HG03139 (cell line): ENCODE measurements around the gene DAAM1.

Experiments
- ATAC-seq: cut with Tn5 transposase; IDR thresholded peaks from one replicate; pipeline ENCODE4 v1.9.1; 2021; ENCODE audit not compliant: unreplicated experiment

DAAM1 gene

DNA sequence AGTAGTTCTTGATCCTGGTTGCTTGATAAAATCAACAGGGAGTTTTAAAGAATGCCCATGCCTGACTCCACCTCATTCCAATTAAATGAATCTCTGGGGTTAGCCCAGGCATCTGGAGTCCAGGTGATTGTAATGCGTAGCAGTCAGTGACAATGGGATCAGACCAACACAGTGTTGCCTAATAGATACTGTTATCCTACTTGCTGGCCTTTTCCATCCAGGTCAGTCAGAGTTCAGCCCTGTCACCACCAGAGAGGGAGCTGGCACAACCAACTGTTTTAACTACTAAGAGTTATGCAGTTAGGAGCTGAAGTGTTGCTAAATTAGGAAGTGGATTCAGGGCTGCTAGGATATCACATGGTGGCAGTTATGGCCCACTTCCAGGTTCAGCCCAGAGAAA lies 169.6 kb downstream of the DAAM1 start:
- ATAC-seq: no peak

DNA sequence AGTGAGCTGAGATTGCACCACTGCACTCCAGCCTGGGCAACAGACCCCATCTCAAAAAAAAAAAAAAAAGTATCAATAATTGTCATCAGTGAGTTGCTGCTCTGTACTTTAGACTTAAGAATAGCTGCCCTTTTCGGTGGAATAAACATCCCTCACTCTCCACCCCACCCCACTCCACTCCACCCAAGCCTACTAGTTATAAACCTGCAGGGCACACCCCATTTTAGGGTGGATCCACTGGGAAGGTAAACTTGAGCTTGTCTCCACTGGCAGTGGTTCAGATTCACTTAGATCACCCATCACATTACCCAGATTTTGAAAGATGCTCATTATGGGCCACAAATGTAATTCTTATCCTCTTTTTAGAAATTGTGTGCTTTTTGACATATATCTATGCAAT lies 170.3 kb downstream of the DAAM1 start:
- ATAC-seq: no peak

DNA sequence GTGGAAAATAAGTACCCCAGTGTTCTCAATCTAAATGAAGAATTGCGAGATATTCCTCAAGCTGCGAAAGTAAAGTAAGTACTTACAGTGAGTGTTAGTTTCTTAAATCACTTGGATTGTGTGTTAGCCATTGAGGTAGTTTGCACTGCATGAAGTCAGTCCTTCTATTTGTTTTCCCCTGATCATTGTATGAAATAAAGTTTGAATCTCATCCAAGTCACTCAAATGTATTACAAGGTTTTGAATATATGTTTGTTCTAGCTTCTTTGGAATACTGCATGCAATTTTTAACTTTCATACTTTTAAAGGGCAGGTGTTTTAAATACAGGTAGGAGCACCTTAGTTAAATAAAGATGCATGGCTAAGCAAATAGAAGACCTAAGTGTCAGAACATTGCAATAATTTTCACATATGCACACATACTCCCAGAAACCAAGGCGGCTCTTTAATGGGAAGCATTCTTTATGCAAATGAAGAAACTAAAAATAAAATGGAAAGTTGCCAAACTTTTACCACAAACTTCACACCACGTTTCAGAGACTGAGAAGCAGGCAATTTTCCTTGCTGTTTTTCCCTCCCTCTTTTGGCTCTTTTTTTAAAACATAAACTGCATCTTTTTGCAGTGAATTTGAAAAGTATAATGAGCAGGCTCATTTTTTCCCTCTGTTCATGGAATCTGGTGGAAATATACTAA lies 171.1 kb downstream of the DAAM1 start:
- ATAC-seq: no peak

DNA sequence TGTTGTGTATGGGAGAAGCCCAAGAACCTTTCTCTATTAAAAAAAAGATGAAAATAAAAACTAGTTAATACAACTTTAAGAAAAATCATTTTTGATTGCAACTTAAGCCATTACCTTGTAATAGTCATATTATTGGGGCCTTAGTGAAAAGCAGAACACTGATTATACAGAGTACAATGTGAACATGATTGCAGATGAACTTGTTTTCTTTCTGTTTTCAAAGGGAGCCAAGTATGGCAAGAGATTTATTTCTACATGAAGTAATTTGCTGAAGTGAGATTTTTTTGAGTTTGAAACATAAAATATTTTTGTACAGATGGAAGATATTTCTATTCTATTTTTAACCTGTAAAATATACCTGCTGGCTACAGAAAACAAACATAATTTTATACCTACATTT lies 171.8 kb downstream of the DAAM1 start:
- ATAC-seq: no peak

DNA sequence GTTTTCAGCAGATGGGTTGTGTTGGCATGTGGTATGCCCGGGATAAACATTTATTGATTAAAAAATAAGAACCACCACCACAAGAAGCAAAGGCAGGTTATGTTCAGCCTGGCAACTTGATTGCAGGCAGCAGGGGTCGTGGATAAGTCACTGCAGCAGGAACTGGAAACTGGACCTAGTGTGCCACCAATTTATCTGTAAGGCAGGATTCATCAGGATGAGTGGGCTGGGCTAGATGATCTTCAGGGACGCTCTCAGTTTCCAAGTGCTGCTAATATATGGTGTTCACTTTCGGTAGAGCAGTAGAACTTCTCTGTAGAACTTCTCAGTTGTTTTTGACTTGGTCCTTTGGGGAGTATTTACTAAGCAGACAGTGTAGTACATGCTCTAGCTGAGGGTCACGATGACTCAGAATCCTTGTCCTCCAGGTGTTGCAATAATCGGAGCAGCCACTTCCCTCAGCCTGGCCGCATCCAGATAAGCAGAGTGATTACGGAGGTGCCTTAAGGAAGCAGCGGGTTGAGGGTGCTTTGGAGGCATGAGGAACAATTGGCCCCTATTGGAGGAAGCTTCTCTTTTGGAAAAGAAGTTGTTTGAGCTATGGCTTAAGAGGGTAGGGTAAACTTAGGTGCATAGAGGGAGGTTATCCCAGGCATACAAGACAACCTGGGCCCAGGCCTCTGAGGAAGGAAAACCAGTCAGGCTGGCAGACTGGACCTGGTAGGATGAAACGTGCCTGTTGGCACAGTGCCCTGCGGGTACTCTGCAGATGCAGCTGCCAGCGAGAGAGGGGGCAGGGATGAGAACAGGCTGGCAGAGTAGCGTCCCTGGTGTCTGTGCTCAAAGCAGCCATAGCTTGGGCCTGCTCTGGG lies 172.7 kb downstream of the DAAM1 start:
- ATAC-seq: no peak

DNA sequence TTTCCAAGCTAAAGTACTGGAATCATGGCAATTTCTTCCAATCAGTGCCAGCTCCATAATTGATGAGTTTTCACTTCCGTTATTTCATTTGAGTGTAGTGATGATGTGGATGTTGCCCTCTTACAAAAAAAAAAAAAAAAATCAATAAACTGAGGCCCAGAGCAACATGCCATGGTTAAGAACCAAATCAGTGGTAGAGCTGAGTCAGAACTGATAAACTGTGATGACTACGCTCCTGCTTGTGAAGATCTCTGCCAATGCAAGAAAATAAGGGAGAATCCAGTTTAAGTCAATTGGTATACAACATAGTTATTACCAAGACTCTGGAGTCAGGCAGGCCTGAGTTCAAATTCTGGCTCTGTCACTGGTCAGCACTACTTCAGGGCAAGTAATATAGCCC lies 174.0 kb downstream of the DAAM1 start:
- ATAC-seq: no peak

DNA sequence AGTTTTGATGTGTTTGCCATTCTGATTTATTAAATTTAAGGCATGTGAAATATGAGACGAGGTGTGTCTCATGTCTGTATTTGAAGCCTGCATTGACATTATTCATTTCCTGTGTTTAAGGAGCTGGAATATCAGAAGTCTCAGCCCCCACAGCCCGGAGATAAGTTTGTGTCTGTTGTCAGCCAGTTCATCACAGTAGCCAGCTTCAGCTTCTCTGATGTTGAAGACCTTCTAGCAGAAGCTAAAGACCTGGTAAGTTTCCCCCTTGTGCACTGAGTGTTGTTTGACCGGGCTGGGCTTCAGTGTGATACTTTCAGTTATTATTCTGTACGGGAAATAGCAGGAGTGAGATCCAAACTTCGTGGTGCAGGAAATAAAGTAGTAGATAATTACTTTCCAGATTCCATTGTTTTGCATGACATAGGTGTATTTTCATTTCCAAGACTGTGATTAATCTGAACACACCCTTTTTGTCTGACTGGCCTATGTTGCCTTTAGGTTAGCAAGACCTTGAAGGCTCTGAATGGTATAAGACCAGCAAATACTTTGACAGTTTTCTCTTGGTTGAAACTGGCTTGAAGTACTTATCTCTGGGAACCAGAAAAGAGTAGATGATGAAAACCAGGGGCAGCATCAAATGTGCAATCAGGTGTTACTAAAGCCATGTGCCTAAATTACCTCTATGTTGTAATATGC lies 175.2 kb downstream of the DAAM1 start:
- ATAC-seq: no peak

DNA sequence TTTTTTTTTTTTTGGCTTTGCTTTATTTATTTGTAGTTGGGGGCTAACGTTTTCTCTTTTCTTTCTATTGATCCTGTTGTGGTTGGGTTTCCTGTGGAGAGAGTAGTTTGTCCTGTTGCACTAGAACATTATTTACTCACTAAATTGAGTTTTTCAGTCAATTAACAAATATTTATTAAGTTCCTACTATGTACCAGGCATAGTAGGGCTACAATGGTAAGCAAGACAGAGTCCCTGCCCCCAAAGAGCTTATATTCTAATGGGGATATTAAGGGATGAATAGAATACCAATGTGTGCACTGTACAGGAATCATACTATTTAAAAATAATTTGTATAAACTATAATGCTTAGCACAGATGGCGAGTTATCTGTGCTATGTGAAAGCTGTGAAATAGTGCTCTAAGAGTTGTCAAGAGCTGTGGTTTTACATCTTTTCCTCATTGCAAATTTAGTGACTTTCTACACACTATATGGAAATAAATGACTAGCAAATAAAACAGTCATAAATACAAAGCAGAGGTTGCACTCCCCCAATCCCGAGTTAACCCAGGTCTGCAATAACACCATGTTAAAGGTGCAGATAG lies 181.8 kb downstream of the DAAM1 start:
- ATAC-seq: no peak

DNA sequence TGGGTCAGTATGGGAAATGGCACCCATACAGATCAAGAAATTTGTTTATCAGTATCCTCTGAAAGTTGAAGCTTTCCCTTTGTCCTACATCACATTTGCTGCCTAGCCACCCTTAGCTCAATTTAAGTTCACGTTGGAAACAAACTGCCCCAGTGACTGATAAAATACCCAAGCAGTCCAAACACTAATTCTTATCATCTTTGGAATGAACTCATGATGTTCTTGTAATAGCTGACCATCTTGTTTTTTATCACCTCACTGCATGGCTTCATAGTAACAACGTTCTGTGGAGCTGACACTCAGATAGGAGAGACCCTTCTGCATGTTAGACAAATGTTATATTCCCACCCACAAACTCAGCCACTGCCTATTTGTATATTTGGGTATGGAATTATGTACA lies 183.3 kb downstream of the DAAM1 start:
- no peak for ATAC-seq

DNA sequence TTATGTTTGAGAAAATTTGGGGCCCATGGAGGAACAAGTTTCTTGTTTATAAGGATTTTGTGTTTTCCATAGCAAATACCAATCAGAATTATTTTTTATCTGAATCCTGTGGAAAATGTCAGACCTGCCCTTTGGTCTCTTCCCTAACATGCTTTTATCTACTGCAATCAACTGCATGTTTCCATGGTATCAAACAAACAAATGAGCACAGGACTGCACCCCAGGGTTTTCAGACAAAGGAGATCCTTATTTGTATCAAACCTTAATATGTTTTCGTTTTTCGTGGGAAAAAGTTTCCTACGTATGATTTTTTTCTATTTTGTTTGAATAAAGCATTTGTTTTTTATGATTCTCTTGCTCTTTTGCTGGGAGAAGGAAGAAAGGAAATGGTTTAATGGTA lies 185.6 kb downstream of the DAAM1 start:
- no peak for ATAC-seq

DNA sequence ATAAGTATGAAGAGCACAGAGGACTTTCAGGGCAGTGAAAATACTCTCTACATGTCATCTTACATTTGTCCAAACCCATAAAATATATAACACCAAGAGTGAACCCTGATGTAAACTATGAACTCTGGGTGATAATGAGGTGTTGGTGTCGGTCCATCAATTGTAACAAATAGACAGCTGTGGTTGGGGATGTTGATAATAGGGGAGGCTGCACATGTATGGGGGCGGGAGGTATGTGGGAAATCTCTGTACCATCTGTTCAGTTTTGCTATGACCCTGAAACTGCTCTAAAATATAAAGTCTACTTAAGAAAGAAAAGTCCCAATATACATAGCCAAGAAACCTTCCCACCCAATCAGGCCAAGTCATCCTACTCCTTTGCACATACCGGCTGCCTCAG lies 188.2 kb downstream of the DAAM1 start:
- ATAC-seq: no peak

DNA sequence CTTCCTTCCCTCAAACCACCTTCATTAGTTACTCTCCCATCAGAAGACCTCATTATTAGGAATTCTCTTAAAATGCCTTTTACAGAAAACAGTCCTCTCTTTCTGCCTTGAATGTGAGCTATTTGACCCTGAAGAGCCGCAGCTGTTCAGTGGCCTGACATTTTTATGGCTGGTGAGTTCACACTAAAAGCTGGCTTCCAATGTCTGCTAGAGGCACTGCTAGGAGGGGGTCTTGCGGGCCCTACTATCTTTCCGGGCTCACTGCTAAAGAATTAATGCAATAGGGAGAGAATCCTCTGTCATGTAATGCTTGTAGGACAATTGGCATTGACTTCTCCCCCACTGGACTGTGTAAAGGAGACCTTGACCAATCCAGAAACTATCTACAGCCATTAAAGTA lies 189.0 kb downstream of the DAAM1 start:
- no peak for ATAC-seq

DNA sequence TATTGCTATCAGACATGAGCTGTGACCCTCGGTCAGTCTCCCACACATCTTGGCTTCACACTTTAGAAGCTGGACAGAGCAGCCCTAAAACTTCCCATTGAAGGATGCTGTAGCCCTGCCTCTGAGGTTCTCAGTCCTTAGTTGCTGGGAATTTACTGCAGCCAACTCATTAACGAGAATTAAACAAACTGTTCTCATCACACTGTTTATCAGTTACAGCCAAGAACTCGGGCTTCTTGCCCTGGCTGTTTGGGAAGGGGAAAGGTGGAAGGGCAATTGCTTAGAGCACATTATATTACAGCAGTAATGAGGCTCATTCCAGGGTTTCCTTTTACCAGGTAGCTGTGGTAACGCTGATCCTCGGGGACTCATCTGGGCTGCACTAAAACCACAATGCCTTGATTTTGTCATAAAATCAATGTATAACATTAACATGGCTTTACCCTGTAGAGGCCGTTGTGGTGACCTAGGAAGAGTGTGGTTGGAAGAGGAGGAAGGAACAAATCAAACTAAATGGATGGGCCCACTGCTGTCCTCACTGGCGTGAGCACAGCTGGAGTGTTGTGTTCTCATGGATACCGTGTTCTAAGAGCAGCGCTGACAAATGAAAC lies 189.6 kb downstream of the DAAM1 start:
- no peak for ATAC-seq

DNA sequence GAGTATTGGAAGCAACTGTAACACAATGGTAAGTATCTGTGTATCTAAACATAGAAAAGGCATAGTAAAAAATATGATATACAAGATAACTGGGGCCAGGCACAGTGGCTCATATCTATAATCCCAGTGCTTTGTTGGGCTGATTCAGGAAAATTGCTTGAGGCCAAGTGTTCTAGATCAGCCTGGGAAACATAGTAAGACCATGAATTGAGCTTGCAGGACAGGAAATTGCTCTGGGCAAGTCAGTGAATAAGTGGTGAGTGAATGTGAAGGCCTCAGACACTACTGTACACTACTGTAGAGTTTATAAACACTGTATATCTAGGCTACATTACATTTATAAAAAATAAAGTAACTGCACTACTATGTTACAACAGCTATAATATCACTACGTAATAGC lies 201.5 kb downstream of the DAAM1 start:
- no peak for ATAC-seq

DNA sequence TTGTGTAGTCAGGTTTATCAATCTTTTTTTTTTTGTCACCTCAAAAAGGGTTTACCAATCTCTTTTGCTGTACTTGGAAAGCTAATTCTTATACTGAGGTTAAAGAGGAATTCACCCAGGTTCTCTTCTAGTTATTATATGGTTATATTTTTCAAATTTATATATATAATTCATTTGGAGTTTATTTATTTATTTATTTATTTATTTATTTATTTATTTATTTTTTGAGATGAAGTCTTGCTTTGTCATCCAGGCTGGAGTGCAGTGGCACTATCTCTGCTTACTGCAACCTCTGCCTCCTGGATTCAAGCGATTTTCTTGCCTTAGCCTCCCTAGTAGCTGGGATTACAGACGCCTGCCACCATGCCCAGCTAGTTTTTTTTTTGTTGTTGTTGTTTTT lies 202.9 kb downstream of the DAAM1 start:
- ATAC-seq: no peak

DNA sequence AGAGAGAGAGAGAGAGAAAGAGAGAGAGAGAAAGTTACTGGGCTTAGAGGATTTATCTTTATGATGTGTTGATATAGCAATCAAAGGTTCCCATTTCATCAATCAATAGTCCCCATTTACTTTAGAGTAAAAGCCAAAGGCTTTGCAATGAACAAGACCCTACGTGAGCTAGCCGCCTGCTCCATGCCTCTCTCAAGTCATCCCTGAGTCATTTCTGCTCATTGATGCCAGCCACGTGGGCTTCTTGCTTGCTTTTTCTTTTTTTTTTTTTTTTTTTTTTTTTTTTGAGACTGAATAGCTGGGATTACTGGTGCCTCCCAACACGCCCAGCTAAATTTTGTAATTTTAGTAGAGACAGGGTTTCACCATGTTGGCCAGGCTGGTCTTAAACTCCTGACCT lies 205.8 kb downstream of the DAAM1 start:
- ATAC-seq: no peak

DNA sequence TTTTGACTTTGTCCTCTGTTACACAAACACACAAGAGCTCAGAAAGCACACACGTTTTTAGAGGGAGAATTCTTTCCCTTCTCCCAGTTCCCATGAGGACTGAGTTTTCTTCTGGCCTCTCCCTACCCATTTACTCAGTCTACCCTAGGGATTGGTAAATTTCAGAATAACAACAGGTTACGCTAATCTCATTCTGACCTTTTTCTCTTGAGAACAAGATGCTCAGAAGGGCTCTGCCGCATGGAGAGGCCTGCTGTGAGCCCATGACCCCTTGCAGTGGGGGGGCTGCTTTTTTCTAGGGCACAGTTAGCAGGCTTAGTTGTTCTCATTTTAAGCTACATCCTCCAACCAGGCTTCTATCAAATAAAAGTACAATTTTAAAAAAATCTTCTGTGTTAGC lies 207.2 kb downstream of the DAAM1 start:
- ATAC-seq: no peak

DNA sequence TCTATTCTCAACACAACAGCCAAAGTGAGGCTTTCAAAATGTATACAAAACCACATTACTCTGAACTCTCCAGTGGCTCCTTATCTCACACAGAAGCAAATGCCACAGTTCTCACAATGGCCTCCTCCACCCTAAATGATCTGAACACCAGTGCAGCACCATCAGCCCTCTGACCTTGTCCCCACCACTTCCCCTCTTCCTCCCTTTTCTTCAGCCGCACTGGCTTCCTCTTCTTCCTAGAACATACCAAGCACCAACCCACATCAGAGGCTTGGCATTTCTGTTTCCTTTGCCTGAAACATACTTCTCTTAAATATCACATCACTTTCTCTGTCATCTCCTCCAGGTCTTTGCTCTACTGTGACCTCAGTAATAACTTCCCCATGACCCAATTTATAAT lies 210.4 kb downstream of the DAAM1 start:
- ATAC-seq: no peak

DNA sequence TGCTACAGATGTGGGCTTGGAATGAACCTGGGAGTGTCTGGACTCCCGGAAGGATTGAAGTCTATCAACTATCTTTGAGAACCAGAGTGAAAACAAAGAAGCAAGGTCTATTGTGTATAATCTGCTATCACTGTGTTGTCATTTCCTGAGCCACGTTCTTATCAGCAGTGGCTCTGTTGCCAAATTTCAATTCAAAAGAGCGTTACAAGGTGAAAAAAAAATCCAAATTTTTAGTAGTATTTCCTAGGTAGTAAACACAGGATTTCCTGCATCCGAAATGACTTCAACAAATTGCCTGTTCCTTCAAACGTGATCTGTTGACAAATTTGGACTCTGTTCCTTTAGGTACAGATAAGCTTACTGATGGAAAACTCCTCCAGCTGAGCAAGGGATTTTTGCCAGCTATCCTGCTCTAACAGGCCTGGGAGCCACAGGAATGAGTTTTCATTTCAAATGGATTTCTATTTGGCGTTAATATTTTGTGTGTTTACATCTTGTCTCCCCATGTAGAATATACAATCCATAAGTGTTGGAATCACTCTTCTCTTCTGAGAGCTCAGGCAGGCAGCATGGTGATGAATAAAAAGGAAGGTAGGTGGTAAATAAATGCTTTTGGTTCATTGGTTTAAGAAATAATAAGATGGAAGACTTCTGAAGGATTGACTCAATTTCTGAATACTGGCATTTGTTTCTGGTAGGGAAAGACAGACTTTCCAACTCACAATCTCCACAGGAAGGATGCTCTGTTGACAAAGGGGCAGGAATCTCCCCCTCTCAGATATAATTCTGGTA lies 218.2 kb downstream of the DAAM1 start:
- ATAC-seq: no peak

DNA sequence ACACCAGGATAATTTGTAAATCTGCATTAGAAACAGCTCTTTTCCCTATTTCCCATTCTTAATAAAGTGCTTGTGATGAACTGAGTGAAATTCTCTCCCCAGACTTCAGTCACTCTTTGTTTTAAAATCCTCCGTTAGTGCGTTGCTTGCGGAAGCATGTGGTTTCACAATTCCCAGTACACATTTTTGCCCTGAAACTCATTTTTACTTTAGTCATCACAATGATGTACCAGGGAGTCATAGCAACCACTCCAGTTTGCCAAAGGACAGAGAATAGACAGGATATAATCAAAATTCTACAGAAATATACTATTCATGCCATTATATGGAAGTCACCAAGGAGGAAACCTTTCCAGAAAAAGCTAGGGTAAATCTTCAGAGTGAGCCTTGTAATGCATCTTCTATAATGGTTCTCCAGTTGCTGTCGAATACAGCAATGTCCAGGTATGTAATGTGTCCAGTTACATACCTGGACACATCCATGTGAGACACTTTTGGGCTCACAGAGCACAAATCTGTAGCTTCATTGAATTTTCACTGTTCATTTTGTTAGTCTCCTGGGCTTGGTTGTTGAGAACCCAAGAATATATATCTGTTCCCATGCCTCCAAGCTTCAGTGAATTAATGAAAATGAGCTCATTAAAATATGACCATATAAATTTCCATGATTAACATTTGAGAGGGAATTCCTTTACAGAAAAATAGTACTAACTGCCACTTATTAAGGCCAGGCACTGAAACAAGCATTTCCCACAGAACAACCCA lies 219.0 kb downstream of the DAAM1 start:
- ATAC-seq: no peak
